Inferior parietal cortex (tissue), 1 donor: ENCODE measurements around the gene HOXB8.

Experiments
- DNase-seq: peaks from one replicate; pipeline ENCODE4 v3.0.0-alpha.2; 2016; ENCODE audit errors: extremely low spot score

HOXB8 gene

GRCh38 chr17:48615047-48615962 lies at the start of gene HOXB8:
Gene HOXB8, minus strand, starts transcription at chr17:48615292. Its CDS starts 588 bp downstream, at chr17:48614704.
- DNase-seq: no peak

DNA sequence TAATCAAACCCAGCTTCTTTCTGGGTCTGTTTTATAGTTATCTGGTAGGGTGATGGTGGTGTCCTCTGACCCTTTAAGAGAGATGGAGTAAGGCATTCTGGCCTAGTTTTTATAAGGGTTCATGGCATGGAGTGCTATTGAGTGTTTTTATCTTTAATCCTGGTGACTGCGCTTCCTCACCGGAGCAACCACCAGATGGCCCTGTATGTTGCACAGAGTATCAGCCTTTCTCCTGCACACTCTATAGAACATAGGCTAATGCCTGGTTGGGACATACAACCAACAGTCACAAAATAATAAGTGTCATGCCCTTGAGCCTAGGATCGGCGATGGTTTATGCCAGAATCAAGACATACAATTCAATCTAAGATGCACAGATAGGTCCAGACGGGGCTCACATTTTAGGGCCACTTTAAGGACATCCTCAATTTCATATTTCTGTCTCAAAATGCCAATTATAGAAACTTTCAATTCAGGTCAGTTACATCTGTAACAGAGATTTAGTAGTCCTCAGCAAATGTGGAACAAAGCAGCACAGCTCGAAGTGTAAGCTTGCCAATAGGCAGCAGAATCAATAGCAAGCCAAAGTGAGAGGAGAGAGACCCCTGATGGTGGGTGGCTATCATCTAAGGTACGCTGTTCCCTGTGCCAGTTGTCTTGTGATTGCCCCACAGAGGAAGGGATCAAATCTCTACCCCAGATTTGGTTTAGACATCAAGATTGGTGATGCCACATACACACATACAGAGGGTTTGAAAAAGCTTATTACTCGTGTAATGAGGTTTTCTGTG lies 48.2 kb upstream of the HOXB8 start:
- no peak for DNase-seq

- DNase-seq: no peak
Measured at GRCh38 chr17:48655913-48656312, 40.8 kb upstream of the HOXB8 start.

DNA sequence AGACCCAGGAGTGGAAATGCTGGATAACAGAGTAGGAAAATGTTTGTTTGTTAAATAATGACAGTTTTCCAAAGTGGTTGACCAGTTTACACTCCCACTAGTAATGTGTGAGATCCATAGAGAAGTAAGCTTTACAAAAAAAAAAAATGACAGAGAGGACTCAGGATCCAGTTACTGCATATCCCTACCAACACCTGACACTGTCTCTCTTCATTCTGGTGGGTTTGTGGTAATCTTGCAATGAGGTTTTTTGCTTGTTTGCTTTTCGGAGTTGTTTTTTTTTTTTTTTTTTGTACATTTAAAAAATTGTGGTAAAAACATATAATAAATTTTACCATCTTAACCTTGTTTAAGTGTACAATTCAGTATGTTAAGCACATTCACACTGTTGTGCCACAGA lies 34.6 kb upstream of the HOXB8 start:
- no peak for DNase-seq

GRCh38 chr17:48647963-48648245 lies 32.8 kb upstream of the HOXB8 start:
- DNase-seq: no peak

DNA sequence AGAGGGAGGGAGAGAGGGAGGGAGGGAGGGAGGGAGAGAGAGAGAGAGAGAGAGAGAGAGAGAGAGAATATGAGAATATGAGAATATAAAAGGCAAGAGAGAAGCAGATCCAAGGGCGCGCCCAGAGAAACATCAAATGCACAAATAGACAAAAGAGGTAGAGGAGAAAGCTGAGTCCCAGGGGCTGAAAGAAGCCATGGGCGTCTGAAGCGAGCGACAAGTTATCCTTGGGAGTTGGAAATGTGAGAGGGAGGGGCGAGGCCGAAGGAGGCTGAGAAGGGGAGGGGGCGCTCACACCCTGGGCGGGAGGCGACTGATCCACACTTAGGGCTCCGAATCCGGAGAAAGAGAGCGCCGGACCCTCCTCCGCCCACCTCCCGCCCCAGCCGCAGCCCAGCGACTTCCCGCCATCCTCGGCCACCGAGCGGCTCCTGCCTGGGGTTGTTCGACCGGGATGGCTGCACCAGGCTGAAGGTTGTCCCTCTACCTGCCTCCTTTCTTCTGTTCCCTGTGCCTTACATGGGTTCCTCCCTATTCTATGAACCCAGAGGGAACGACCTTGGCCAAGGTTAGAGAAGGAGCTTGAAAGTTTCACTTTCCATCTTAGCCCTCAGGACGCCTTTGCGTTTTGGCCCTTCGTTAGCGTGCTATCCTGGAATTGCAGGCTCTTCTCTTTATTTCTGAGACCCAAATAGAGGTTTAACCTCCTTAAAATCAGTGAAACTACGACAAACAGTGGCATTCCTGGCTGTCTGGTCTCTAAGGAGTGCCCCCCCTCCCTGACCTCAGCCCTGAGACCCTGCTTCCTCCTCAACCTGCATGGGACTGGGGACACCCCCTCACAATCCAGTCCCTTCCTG lies 32.2 kb upstream of the HOXB8 start:
- no peak for DNase-seq

- no peak for DNase-seq
Measured at GRCh38 chr17:48646183-48647102, 31.4 kb upstream of the HOXB8 start.

- DNase-seq: no peak
Measured at GRCh38 chr17:48645639-48646182, 30.6 kb upstream of the HOXB8 start.

GRCh38 chr17:48644910-48645557 lies 29.9 kb upstream of the HOXB8 start:
- no peak for DNase-seq

DNA sequence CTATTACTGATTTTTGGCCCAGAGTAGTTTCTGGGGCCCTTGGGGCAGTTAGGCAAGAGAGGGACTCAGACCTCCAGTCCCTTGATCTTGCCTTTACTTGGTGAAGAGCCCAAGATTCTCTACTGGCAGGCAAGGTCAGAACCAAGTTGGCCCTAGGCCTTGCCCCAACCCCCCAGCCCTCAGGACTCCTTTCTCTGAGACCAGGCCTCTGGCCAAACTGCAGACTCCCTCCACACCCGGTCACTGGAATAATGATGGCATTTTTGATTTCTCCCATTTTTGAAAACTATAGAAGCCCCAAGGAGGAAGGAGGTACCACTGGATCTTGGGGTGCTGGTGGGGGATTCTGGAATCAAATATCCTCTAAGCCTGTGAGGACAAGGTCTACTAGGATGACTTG lies 29.1 kb upstream of the HOXB8 start:
- DNase-seq: no peak

GRCh38 chr17:48643697-48644012 lies 28.6 kb upstream of the HOXB8 start:
- no peak for DNase-seq

DNA sequence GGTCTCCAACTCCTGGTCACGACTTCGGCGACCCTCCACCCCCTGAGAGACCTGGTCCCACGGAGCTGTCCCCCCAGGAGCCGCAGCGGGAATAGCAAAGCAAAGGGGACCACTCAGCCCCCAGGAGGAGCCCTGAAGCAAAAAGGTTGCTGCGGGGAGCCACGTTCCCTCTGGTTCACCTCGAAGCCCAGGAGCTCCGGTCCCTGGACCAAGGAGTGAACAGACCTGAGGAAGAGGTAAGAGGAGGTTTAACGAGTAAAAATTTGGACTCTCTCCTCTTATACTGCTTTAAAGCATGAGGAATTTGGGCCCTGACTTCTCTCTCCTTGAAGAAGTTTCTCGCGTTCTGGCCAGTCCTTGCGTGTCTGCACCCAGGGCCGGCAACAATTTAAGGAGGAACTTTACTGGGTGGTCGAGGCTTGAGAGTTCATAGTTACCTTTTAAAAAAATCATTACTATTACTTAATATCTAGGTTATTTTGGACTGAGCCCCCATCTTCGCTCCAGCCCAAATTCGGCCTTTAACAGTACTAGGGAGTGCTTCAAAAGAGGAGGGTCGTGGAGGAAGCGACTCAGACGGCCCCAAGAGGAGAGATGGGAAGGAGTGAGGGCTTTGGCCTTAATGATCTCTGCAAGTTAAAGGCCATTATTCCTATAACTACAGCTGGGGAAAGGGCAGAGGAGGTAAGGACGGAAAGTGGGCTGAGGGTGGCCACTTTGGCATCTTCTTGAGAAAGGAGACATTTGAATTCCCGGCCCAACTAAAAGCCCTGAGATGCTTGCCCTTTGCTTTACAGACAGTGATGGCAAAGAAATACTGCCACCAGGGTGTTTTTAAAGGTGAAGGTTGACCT lies 28.0 kb upstream of the HOXB8 start:
- no peak for DNase-seq

- DNase-seq: no peak
Measured at GRCh38 chr17:48642059-48642842, 27.2 kb upstream of the HOXB8 start.

- DNase-seq: no peak
Measured at GRCh38 chr17:48641541-48642058, 26.5 kb upstream of the HOXB8 start.

GRCh38 chr17:48640858-48641180 lies 25.7 kb upstream of the HOXB8 start:
- DNase-seq: no peak

GRCh38 chr17:48639982-48640857 lies 25.1 kb upstream of the HOXB8 start:
- DNase-seq: no peak

DNA sequence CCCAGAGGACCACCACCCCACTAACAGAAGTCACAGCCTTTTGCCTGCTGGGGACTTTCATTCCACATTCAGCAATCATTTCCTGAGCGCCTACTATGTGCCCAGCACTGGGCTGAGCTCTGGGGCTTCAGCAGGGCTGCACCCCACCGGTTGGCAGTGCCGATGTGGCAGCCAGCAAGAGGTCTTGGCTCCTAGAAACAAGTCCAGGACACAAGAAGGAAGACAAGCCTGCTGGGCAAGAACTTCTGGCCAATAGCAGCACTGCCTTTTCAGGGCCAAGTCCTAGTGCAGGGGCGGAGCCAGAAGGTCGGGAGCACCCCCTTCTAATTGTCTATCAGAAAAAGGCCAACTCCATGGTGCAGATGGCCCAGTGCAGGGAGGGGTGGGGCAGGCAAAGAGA lies 24.0 kb upstream of the HOXB8 start:
- no peak for DNase-seq
